Kidney (tissue), 14 donors: ENCODE measurements around the gene LCA5. TPM values are rescaled to one million over a fixed set of nuclear protein-coding genes. Genes with fewer than 3 reads are reported as not detected.

Experiments used
- DNase-seq, 5 donors: peaks; one replicate each; pipeline ENCODE4 v3.0.0-alpha.2; 2013 to 2020
- FAIRE-seq: peaks from 2 replicates; lab custom pipeline; 2012; peaks lifted over from hg19 to GRCh38; lab: Jason Lieb, UNC
- H3K27ac ChIP-seq, 2 donors: one replicate each; pipeline ENCODE4 v1.7.0; 2013; ENCODE audit warnings: low read depth in 2 of 2, low read length in 2 of 2, inconsistent platforms in 1 of 2
- H3K27me3 ChIP-seq: one replicate; pipeline ENCODE4 v1.7.1; 2013; ENCODE audit warnings: low read length, inconsistent platforms; ENCODE audit not compliant: control insufficient read depth, insufficient read depth
- H3K36me3 ChIP-seq, 3 donors: one replicate each; pipeline versions ENCODE4 v1.7.0 to v1.7.1; 2013; ENCODE audit warnings: low read length in 3 of 3, control low read depth in 1 of 3, inconsistent platforms in 1 of 3; ENCODE audit not compliant: insufficient read depth in 3 of 3, control insufficient read depth in 2 of 3
- H3K4me1 ChIP-seq, 3 donors: one replicate each; pipeline versions ENCODE4 v1.7.0 to v1.7.1; 2013; ENCODE audit warnings: low read length in 3 of 3, inconsistent platforms in 1 of 3, low read depth in 1 of 3; ENCODE audit not compliant: control insufficient read depth in 2 of 3, insufficient read depth in 2 of 3
- H3K4me3 ChIP-seq, 3 donors: one replicate each; pipeline versions ENCODE4 v1.7.0 to v1.8.1; 2013; ENCODE audit warnings: low read length in 3 of 3, control low read depth in 1 of 3, inconsistent platforms in 1 of 3
- H3K9ac ChIP-seq, 3 donors: one replicate each; pipeline versions ENCODE4 v1.7.0 to v1.7.1; 2013; ENCODE audit warnings: low read length in 3 of 3, control low read depth in 1 of 3, inconsistent platforms in 1 of 3
- H3K9me3 ChIP-seq, 3 donors: one replicate each; pipeline versions ENCODE4 v1.7.0 to v1.7.1; 2013; ENCODE audit warnings: low read length in 3 of 3, control low read depth in 1 of 3, inconsistent platforms in 1 of 3; ENCODE audit not compliant: control insufficient read depth in 2 of 3, insufficient read depth in 1 of 3
- intact Hi-C: fragments of 100-400 bp; cut with DNase I; formaldehyde crosslinking; loops from one replicate; pipeline ENCODE4 v1.11.1; 2022
- polyA plus RNA-seq: library from polyadenylated mRNA; stranded (reverse); fragments of 350-450 nt; fragmentation: Illumina TruSeq; extraction: RNeasy Lipid Tissue Mini Kit (QIAGEN cat#74804); gene quantifications from one replicate; pipeline ENCODE4 v1.2.3, GENCODE V29; 2014; ENCODE audit warnings: low read depth, low replicate concordance; ENCODE audit not compliant: insufficient read depth
- total RNA-seq: library from RNA; stranded (reverse); fragmentation: NEBNext Ultra II Directional; extraction: Animal tissue kit (Norgen Biotek cat#: 25700); gene quantifications from one replicate; pipeline ENCODE4 v1.2.1, GENCODE V29; 2021
- TF ChIP-seq, protein P1 (sequence below): IDR thresholded peaks from 3 replicates; pipeline ENCODE4 v1.5.1; 2012; ENCODE audit warnings: mild to moderate bottlenecking, moderate library complexity, borderline replicate concordance; ENCODE audit not compliant: insufficient read depth; ENCODE audit errors: extremely low read depth
- donor health status: control.
- donor health status: control.
- donor health status: control.
- donor health status: control.
- donor health status: control.
- donor health status: DM: yes; HTN: yes; CAD: no.
- donor health status: Normal renal cell carcinoma (clear cell type).

The LCA5 gene
- total and polyA plus RNA-seq, 2 donors from 2014 or later = 2.0 to 4.8 TPM

DNA sequence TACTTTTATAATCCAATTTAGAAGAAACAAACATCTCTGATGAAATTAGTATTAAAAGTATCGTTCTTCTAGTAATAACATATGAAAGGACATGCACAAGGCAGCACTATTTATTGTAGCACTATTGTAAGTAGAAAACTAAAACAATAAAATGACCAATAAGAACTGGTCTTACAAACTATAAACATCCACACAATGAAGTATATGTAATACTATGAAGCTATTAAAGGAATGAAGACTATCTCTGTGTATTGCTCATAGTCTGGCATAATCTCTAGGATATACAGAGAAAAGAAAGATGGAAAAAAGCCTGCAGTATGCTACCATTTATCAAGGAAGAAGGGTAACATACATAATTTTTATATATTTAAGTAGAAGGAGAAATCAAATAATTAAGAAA lies 16.7 kb downstream of the LCA5 start:
- Histone ChIP-seq H3K27ac (no peak overlapping the region), H3K4me1 (no peaks in the 10 kb centered on the region), H3K9me3 (no peaks in the 10 kb centered on the region), H3K27me3 (no peaks in the 10 kb centered on the region), H3K36me3 (no peaks in the 10 kb centered on the region), H3K9ac (no peak overlapping the region), H3K4me3 (no peak overlapping the region)
- FAIRE-seq = no peak
- intact Hi-C loops = no loop called here
- no peak for DNase-seq
- TF ChIP-seq, protein P1, sequence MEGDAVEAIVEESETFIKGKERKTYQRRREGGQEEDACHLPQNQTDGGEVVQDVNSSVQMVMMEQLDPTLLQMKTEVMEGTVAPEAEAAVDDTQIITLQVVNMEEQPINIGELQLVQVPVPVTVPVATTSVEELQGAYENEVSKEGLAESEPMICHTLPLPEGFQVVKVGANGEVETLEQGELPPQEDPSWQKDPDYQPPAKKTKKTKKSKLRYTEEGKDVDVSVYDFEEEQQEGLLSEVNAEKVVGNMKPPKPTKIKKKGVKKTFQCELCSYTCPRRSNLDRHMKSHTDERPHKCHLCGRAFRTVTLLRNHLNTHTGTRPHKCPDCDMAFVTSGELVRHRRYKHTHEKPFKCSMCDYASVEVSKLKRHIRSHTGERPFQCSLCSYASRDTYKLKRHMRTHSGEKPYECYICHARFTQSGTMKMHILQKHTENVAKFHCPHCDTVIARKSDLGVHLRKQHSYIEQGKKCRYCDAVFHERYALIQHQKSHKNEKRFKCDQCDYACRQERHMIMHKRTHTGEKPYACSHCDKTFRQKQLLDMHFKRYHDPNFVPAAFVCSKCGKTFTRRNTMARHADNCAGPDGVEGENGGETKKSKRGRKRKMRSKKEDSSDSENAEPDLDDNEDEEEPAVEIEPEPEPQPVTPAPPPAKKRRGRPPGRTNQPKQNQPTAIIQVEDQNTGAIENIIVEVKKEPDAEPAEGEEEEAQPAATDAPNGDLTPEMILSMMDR = no peak

DNA sequence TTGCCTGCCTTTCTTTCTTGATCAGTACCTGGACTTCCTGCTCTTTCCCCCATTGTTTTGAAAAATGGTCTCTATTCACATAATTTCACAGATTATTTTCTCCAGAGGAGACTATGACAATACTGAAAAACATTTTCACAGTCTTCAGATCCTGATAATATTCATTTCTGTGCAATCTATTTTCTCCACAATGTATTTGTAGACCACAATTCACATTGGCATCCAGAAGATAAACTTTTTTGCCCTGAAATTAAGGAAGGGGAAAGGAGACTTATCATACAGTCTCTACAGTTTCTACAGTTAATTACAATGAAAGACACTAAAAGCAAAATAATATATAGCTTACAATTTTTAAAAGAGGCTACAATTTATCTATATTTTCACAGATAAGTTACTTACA lies 18.4 kb downstream of the LCA5 start:
- intact Hi-C loops = no loop called here
- no peak for FAIRE-seq
- Histone ChIP-seq H3K27me3 (no peaks in the 10 kb centered on the region), H3K4me3 (no peak overlapping the region), H3K9me3 (no peaks in the 10 kb centered on the region), H3K4me1 (no peaks in the 10 kb centered on the region), H3K27ac (no peak overlapping the region), H3K36me3 (no peaks in the 10 kb centered on the region), H3K9ac (no peak overlapping the region)
- TF ChIP-seq, protein P1 = no peak
- DNase-seq = no peak

- DNase-seq = no peak
- Histone ChIP-seq H3K9me3 (no peaks in the 10 kb centered on the region), H3K4me3 (no peak overlapping the region), H3K4me1 (no peaks in the 10 kb centered on the region), H3K27ac (no peak overlapping the region), H3K27me3 (no peaks in the 10 kb centered on the region), H3K36me3 (no peaks in the 10 kb centered on the region), H3K9ac (no peak overlapping the region)
- intact Hi-C loops = no loop called here
- TF ChIP-seq, protein P1 = no peak
- FAIRE-seq = no peak
These were observed 21.8 kb downstream of the LCA5 start for GRCh38 chr6:79515436-79515835.

GRCh38 chr6:79513111-79513510 lies 24.1 kb downstream of the LCA5 start:
- no peak for FAIRE-seq
- TF ChIP-seq, protein P1 = no peak

More at GRCh38 chr6:79513111-79513510, 24.1 kb downstream of the LCA5 start:
- intact Hi-C loops = no loop called here
- Histone ChIP-seq H3K27ac (no peak overlapping the region), H3K27me3 (no peaks in the 10 kb centered on the region), H3K9me3 (no peaks in the 10 kb centered on the region), H3K9ac (no peak overlapping the region), H3K4me3 (no peak overlapping the region), H3K4me1 (no peaks in the 10 kb centered on the region), H3K36me3 (no peaks in the 10 kb centered on the region)
- no peak for DNase-seq
